ENCODE measurements around the gene ARHGAP32. TPM values are rescaled to one million over a fixed set of nuclear protein-coding genes. Genes with fewer than 3 reads are reported as not detected.

ARHGAP32 gene
- total RNA-seq, 1 donor from 2014 or later, result 10.7 TPM

- peak; percentile 93 for ATAC-seq
These were observed 74.4 kb downstream of the ARHGAP32 start for GRCh38 chr11:129117595-129118350.

GRCh38 chr11:129115652-129116586, 76.2 kb downstream of the ARHGAP32 start:
- no peak for ATAC-seq

More at GRCh38 chr11:129117595-129118350, 74.4 kb downstream of the ARHGAP32 start:
- DNase-seq (ENCODE audit: low spot score), result no peak

DNA sequence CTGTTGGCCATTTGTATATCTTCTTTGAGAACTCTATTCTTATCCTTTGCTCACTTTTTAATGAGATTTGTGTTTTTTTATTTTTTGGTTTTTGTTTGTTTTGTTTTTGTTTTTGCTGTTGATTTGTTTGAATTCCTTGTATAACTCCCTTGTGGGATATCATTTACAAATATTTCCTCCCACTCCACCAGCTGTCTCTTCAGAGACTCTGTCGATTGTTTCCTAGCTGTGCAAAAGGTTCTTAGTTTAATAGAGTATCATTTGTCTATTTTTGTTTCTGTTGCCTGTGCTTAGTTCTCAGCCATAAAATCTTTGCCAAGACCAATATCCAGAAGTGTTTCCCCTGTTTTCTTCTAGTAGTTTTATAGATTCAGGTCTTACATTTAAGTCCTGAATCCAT, 82.4 kb downstream of the ARHGAP32 start:
- DNase-seq (ENCODE audit: low spot score) (no peak), ATAC-seq (no peak)

More at GRCh38 chr11:129115652-129116586, 76.2 kb downstream of the ARHGAP32 start:
- no peak for DNase-seq (ENCODE audit: low spot score)

DNA sequence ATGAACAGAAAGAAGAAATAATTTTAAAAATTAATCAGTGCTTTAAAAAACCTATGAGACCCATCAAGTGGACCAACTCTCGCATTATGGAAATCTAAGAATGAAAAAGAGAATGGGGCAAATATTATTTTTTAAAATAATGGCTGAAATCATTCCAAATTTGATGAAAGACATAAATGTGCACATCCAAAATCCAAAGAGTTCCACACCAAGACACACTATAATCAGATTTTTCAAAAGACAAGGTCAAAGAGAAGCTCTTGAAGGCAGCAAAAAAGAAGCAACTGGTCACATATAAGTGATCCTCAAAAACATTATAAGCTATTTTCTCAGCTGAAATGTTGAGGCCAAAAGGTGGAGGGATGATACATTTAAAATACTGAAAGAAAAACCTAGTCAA, 85.3 kb downstream of the ARHGAP32 start:
- ATAC-seq (no peak), DNase-seq (ENCODE audit: low spot score) (no peak)

DNA sequence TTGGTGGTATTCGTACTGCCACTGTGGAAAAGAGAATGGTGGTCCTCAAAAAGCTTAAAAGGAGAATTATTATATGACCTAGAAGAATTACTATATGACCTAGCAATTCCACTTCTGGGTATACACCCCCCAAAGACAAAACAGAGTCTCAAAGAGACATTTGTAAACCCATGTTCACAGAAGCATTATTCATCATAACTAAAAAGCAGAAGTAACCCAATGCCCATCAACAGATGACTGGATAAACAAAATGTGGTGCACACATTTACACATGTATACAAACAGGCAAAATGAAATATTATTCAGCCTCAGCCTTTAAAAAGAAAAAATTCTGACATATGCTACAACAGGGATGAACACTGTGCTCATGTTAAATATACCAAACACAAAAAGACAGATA, 89.4 kb downstream of the ARHGAP32 start:
- no peak for ATAC-seq
- DNase-seq (ENCODE audit: low spot score), result no peak

- no peak for ATAC-seq
- DNase-seq (ENCODE audit: low spot score), result no peak
These were observed 89.9 kb downstream of the ARHGAP32 start for GRCh38 chr11:129102225-129102624.

DNA sequence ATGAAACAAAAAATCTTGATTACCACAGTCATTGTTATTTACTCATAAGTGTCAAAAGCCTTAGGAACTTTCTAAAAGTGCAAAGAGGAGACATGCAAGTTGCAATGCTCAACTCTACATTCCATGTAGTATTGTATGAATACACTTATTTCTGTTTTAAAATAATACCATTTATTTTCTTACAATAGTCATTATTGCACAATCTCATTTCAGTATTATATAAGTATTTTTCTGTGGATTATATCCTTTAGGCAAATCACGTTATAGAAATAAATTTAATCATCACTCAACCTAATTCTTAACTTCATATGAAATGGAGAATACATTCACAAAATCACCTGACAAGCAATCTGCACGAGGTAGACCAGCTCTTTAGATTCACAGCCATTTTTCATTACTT, 98.8 kb downstream of the ARHGAP32 start:
- DNase-seq (ENCODE audit: low spot score) (no peak), ATAC-seq (no peak)

- no peak for DNase-seq (ENCODE audit: low spot score)
- no peak for ATAC-seq
These were observed 102.1 kb downstream of the ARHGAP32 start for GRCh38 chr11:129090056-129090455.

DNA sequence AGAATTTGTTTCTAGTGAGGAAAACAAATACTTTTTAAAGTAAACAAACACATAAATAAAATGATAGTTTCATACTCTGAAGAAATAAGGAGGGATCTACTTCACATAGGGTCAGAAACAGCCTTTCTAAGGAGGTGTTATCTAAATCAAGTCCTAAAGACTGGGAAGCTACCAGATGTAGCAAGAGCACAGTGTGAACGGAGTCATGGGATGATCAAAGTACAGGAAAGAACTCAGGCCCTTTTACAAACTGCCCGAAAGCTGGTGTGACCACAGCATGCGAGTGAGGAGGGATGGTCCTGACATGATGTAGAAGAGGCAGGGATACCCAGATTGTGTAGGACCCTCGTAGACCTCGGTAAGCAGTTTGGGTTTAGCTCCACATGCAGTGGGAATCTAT, 102.8 kb downstream of the ARHGAP32 start:
- DNase-seq (ENCODE audit: low spot score) (no peak), ATAC-seq (peak; percentile 51)

DNA sequence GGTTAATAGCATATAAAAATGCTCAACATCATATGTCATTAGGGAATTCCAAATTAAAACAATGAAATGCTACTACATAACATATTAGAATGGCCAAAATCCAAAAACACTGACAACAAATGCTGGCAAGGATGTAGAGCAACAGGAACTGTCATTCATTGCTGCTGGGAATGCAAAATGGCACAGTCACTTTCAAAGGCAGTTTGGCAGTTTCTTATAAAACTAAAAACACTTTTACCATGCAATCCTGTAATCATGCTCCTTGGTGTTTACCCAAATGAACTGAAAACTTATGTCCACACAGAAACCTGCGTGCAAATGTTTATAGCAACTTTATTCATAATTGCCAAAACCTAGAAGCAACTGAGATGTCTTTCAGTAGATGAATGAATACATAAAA, 105.1 kb downstream of the ARHGAP32 start:
- no peak for DNase-seq (ENCODE audit: low spot score)
- ATAC-seq, result no peak

DNA sequence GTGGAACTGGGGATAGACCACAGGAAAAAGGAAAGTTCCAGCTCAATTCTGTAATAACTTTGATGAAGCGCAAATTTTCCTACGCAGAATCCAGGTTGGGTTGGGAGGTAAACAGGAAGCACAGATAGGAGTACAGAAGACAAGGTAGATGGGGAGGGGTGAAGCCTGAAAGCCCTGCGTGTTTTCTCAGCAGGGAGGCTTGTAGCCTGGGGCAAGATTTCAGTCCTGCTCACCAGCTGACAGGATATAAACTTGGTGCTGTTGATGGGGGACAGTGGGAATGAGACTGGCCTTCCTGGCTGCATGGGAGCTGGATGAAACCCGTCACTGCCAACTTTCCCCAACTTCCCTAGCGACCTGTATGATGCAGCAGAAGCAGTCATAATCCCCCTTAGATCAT, 114.9 kb downstream of the ARHGAP32 start:
- DNase-seq (ENCODE audit: low spot score), result no peak

GRCh38 chr11:129075757-129076156, 116.4 kb downstream of the ARHGAP32 start:
- ATAC-seq (no peak), DNase-seq (ENCODE audit: low spot score) (no peak)

More for the DNA sequence above, 114.9 kb downstream of the ARHGAP32 start:
- no peak for ATAC-seq

GRCh38 chr11:129067454-129067853, 124.7 kb downstream of the ARHGAP32 start:
- DNase-seq (ENCODE audit: low spot score) (no peak), ATAC-seq (no peak)

DNA sequence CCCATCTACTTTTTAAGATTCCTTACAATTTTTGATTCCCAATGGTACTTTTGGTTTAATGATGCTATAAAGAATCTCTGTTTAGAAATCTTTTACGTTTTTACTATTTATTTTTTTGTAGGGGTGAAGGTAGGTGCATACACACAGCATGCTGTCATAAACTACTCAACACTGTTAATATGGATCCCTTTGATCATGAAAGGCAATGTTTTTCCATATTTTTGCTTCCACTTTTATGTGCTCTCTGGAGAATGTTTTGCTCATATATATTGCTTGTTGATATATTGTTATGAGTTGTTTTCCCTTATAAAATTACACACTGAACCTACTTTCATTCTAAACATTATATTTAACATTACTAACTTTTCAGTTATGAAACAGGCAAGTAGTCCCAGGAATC, 125.9 kb downstream of the ARHGAP32 start:
- DNase-seq (ENCODE audit: low spot score), result no peak
- no peak for ATAC-seq

GRCh38 chr11:129063118-129063517, 129.0 kb downstream of the ARHGAP32 start:
- DNase-seq (ENCODE audit: low spot score) (no peak), ATAC-seq (no peak)

GRCh38 chr11:129061492-129062230, 130.5 kb downstream of the ARHGAP32 start:
- DNase-seq (ENCODE audit: low spot score), result no peak
- no peak for ATAC-seq

GRCh38 chr11:129056916-129057315, 135.2 kb downstream of the ARHGAP32 start:
- ATAC-seq, result no peak
- DNase-seq (ENCODE audit: low spot score), result no peak

DNA sequence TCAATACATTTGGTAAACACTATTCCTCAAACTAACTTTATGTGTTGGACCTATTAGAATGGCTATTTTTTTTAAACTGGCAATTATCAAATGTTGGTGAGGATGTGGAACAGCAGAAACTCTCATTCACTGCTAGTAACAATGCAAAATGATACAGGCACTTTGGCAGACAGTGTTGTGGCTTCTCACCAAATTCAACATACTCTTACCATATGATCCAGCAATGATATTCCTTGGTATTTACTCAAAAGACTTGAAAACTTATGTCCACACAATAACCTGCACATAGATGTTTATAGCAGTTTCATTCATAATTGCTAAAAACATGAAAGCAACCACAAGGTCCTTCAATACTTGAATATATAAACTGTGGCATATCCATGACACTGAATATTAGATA, 136.9 kb downstream of the ARHGAP32 start:
- ATAC-seq (no peak), DNase-seq (ENCODE audit: low spot score) (no peak)

GRCh38 chr11:129048911-129049310, 143.2 kb downstream of the ARHGAP32 start:
- ATAC-seq, result no peak

GRCh38 chr11:129045150-129045549, 147.0 kb downstream of the ARHGAP32 start:
- DNase-seq (ENCODE audit: low spot score) (no peak), ATAC-seq (no peak)

More at GRCh38 chr11:129048911-129049310, 143.2 kb downstream of the ARHGAP32 start:
- DNase-seq (ENCODE audit: low spot score), result no peak

DNA sequence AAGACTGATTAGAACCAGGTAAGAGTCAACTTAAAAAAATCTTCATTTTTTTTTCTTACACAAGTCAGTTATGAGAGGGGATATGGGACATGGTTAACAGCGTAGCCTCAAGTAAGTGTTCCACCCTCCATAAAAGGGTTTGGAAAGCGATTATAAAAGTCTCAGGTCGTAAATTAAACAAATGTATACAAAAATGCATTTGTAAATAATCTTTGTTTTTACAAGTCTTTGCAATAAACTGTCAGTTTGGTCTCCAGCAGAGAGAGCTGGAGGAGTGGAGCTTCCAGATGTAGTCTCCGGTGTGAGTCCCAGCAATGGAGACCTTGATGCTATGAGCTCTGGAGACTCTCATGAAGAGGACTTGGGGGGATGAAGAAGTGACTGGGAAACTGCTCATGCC, 149.6 kb downstream of the ARHGAP32 start:
- no peak for ATAC-seq
- DNase-seq (ENCODE audit: low spot score), result no peak

Data from left lobe of liver (tissue), 2 donors.